Suprapubic skin (tissue), 4 donors: ENCODE data around the gene ZBTB48. TPM values are rescaled to one million over a fixed set of nuclear protein-coding genes. Genes with fewer than 3 reads are reported as not detected.
"Not testable (repeated sequence)": the region's sequence is repeated elsewhere in the genome, so short reads cannot be mapped to it uniquely, and the experiment has no call there.

ENCODE experiments used
- DNase-seq, 2 donors: peaks; one replicate each; pipeline ENCODE4 v3.0.0-alpha.2; 2019; ENCODE audit warnings: low spot score in 2 of 2
- H3K27ac ChIP-seq: fragments of 200-600 bp; sonication (generic); one replicate; pipeline ENCODE4 v1.5.1; 2019
- H3K27me3 ChIP-seq: fragments of 200-600 bp; sonication (generic); one replicate; pipeline ENCODE4 v1.5.1; 2019
- H3K36me3 ChIP-seq: fragments of 200-600 bp; sonication (generic); one replicate; pipeline ENCODE4 v1.5.1; 2019
- H3K4me1 ChIP-seq: fragments of 200-600 bp; sonication (generic); one replicate; pipeline ENCODE4 v1.5.1; 2019
- H3K4me3 ChIP-seq: fragments of 200-600 bp; sonication (generic); one replicate; pipeline ENCODE4 v1.5.1; 2019; ENCODE audit warnings: mild to moderate bottlenecking
- H3K9me3 ChIP-seq: fragments of 200-600 bp; sonication (generic); one replicate; pipeline ENCODE4 v1.5.1; 2019
- EP300 ChIP-seq: sonication (generic); formaldehyde crosslinking; IDR thresholded peaks from one replicate; pipeline ENCODE4 v1.6.1; 2017; ENCODE audit warnings: antibody characterized with exemption
- POLR2A ChIP-seq, 2 donors: fragments of 450-650 bp; IDR thresholded peaks; one replicate each; pipeline ENCODE4 v1.6.1; 2017; ENCODE audit warnings: antibody characterized with exemption in 2 of 2, mild to moderate bottlenecking in 2 of 2, moderate library complexity in 2 of 2
- POLR2AphosphoS5 ChIP-seq, 3 donors: sonication (generic); formaldehyde crosslinking; IDR thresholded peaks; one replicate each; pipeline ENCODE4 v1.6.1; 2017; ENCODE audit warnings: antibody characterized with exemption in 3 of 3
- WGBS: methylation state at CpG from one replicate; pipeline ENCODE4 v1.1.5; 2018; 5-methylcytosine and 5-hydroxymethylcytosine counted together
- total RNA-seq, 4 donors: library from RNA; depleted of rRNA; stranded (reverse); fragments of >200 nt; gene quantifications; one replicate each; pipeline ENCODE4 v1.1.0, GENCODE V29; 2016
- TF ChIP-seq, protein P1 (sequence below), 2 donors: fragments of 200-600 bp in 1 of 2; fragments of 450-650 bp in 1 of 2; sonication (generic) in 1 of 2; IDR thresholded peaks; one replicate each; pipeline ENCODE4 v1.5.1; 2016 to 2019; ENCODE audit warnings: antibody characterized with exemption in 2 of 2, mild to moderate bottlenecking in 1 of 2, moderate library complexity in 1 of 2

ZBTB48 gene
- total RNA-seq, 4 donors from 2014 or later, result 17.8 to 26.7 (median 21.6) TPM

DNA sequence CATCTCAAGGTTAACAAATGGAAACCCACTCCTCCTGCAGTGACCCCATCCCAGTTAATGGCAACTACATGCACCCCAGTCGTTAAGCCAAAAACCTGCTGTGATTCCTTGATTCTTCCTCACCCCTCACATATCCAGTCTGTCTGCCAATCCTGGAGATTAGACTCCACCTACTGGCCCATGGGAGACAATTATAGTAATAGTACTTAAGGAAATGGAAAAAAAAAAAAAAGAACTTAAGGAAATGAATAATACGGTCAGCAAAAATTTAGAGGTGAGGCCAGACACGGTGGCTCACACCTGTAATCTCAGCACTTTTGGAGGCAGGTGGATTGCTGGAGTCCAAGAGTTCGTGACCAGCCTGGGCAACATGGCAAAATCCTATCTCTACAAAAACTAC, 32.5 kb upstream of the ZBTB48 start:
- H3K4me3 ChIP-seq, result no peak overlapping the region
- TF ChIP-seq EP300 (no peak), POLR2A (IDR thresholded peaks at IDR 0.05) (no peak), POLR2AphosphoS5 (IDR thresholded peaks at IDR 0.05) (no peak)
- TF ChIP-seq, protein P1, sequence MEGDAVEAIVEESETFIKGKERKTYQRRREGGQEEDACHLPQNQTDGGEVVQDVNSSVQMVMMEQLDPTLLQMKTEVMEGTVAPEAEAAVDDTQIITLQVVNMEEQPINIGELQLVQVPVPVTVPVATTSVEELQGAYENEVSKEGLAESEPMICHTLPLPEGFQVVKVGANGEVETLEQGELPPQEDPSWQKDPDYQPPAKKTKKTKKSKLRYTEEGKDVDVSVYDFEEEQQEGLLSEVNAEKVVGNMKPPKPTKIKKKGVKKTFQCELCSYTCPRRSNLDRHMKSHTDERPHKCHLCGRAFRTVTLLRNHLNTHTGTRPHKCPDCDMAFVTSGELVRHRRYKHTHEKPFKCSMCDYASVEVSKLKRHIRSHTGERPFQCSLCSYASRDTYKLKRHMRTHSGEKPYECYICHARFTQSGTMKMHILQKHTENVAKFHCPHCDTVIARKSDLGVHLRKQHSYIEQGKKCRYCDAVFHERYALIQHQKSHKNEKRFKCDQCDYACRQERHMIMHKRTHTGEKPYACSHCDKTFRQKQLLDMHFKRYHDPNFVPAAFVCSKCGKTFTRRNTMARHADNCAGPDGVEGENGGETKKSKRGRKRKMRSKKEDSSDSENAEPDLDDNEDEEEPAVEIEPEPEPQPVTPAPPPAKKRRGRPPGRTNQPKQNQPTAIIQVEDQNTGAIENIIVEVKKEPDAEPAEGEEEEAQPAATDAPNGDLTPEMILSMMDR (IDR thresholded peaks at IDR 0.05), result no peak
- DNase-seq, result no peak
- WGBS, result 52% methylated on average over 4 of the region's 4 CpGs
- H3K9me3 ChIP-seq, result no peaks in the 10 kb centered on the region
- peaks cover 72% of the 10 kb centered on the region for H3K36me3 ChIP-seq
- H3K27ac ChIP-seq, result no peak overlapping the region
- H3K4me1 ChIP-seq, result peaks cover 21% of the 10 kb centered on the region
- no peaks in the 10 kb centered on the region for H3K27me3 ChIP-seq

DNA sequence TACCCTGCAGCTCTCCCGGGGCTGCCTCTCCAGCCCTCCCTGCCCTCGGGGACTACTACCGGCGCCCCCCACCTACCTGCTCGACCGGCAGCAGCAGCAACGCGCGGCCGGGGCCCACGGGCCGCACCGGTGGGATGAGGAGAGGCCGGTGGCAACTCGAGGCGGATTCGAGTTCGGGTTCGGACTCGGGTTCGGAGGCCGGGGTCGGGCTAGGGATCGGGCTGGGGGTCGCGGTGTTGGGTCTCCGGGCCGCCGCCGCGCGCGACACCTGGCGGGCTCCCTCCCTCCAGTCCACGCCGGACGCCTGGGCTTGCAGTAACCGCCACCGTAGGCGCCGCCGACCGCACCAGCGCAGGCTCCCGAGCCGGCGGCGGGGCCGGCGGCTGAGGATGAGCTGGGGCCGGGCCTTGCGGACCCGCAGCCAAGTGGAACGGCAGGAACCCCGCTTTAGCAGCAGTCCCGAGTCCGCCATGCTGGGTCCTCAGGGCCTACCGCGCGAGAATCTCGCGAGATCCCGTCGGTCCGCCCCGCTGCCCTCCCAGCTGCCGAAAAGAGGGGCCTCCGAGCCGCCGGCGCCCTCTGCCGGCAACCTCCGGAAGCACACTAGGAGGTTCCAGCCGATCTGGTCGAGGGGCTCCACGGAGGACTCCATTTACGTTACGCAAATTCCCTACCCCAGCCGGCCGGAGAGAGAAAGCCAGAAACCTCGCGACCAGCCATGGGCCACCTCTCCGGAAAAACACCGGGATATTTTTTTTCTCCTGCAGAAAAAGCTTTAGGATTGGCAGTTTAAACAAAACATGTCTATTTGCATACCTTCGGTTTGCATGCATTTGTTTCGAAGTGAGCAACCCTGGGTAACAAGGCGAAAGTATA, 25.5 kb upstream of the ZBTB48 start, which contains the start of gene NOL9:
Gene NOL9 (minus strand): TSS at position 483 of the 876 bp plus-strand sequence. CDS start 11 bp downstream, at position 472.
- H3K4me1 ChIP-seq, result peaks cover 23% of the 10 kb centered on the region
- DNase-seq, result peak; percentile 95 to 96
- H3K9me3 ChIP-seq, result no peaks in the 10 kb centered on the region
- WGBS, result 2% methylated on average over 23 of the region's 87 CpGs
- H3K4me3 ChIP-seq, result peak within 1 kb of the TSS; percentile 99
- H3K27ac ChIP-seq, result peak within 1 kb of the TSS; percentile 84
- H3K36me3 ChIP-seq, result peaks cover 13% of the 10 kb centered on the region
- no peaks in the 10 kb centered on the region for H3K27me3 ChIP-seq
- TF ChIP-seq POLR2A (IDR thresholded peaks at IDR 0.05) (peak in 1 of 2 donors; percentile 47), POLR2AphosphoS5 (IDR thresholded peaks at IDR 0.05) (peak in 2 of 3 donors; percentile 22 to 82), EP300 (no peak)
- TF ChIP-seq, protein P1 (IDR thresholded peaks at IDR 0.05), result peak; percentile 95 to 99

DNA sequence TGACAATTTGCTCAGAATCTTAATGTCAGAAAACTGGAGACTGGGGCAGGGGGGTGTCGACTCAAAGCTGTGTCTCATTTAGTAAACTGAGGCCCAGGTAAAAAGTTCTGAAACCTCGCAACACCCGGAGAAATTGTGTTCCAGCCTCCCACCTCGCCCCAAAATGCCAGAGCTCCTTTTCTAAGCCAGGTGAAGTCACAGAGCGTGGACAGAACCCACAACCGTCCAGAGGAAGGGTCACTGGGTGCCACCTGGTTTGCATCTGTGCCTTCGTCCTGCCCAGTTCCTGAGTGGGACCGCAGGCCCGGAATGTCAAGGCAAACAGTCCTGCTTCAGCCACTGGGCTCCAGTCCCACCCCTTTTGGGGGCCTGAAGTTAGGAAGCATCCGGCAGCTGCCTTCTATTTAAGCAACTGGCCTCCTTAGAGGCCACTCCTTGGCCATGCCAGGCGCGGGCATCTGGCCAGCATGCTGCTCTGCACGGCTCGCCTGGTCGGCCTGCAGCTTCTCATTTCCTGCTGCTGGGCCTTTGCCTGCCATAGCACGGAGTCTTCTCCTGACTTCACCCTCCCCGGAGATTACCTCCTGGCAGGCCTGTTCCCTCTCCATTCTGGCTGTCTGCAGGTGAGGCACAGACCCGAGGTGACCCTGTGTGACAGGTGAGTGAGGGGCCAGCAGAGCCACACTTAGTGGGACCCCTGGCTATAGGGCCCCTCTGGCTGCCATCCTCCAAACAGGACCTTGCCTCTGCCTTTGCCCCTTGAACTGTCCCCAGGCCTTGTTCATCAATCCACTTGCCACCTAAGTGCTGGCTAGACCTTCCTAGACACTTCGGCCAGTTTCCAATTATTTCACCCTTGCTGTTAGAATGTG, 24.7 kb upstream of the ZBTB48 start, which contains the start of gene TAS1R1:
Gene TAS1R1 (plus strand): TSS at position 401 of the 872 bp plus-strand sequence. CDS start 67 bp downstream, at position 468.
- TF ChIP-seq EP300, result no peak
- TF ChIP-seq, protein P1 (IDR thresholded peaks at IDR 0.05), result no peak
- TF ChIP-seq POLR2A (IDR thresholded peaks at IDR 0.05), result no peak
- TF ChIP-seq POLR2AphosphoS5 (IDR thresholded peaks at IDR 0.05), result no peak
- peak within 1 kb of the TSS; percentile 99 for H3K4me3 ChIP-seq
- peaks cover 4% of the 10 kb centered on the region for H3K36me3 ChIP-seq
- H3K27me3 ChIP-seq, result no peaks in the 10 kb centered on the region
- peaks cover 23% of the 10 kb centered on the region for H3K4me1 ChIP-seq
- peak within 1 kb of the TSS; percentile 84 for H3K27ac ChIP-seq
- DNase-seq, result peak in 1 of 2 donors; percentile 71
- H3K9me3 ChIP-seq, result no peaks in the 10 kb centered on the region
- 59% methylated on average over 16 of the region's 19 CpGs for WGBS

DNA sequence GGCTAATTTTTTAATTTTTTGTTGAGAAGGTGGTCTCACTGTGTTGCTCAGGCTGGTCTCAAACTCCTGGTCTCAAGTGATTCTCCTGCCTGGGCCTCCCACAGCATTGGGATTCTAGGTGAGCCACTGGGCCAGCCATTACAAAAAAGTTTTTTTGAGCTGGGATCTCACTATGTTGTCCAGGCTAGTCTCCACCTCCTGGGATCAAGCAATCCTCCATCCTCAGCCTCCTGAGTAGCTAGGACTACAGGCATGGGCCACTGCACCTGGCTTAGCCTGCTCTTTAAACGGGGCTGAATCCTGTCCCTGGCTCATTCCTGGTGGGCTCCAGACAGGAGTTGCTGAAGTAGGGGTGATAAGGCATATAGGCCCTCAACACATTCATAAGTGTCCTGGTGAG, 22.2 kb upstream of the ZBTB48 start:
- peaks cover 19% of the 10 kb centered on the region for H3K4me1 ChIP-seq
- H3K27me3 ChIP-seq, result no peaks in the 10 kb centered on the region
- H3K4me3 ChIP-seq, result no peak overlapping the region
- TF ChIP-seq, protein P1 (IDR thresholded peaks at IDR 0.05), result no peak
- no peak for TF ChIP-seq EP300
- no peak for TF ChIP-seq POLR2AphosphoS5 (IDR thresholded peaks at IDR 0.05)
- no peak for TF ChIP-seq POLR2A (IDR thresholded peaks at IDR 0.05)
- 83% methylated on average over 1 of the region's 1 CpG for WGBS
- H3K9me3 ChIP-seq, result no peaks in the 10 kb centered on the region
- no peak overlapping the region for H3K27ac ChIP-seq
- no peak for DNase-seq
- H3K36me3 ChIP-seq, result no peaks in the 10 kb centered on the region

DNA sequence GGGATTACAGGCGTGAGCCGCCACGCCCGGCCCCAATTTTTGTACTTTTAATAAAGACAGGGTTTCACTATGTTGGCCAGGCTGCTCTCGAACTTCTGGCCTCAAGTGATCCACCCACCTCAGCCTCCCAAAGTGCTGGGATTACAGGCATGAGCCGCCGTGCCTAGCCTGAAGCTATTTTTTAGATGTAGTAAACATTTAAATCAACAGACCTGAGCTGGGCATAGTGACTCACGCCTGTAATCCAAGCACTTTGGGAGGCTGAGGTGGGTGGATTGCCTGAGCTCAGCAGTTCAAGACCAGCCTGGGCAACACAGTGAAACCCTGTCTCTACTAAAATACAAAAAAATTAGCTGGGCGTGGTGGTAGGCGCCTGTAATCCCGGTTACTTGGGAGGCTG, 20.6 kb upstream of the ZBTB48 start:
- H3K36me3 ChIP-seq, H3K27me3 ChIP-seq, DNase-seq, H3K27ac ChIP-seq, H3K9me3 ChIP-seq, H3K4me1 ChIP-seq, H3K4me3 ChIP-seq: not testable (repeated sequence)
- 78% methylated on average over 11 of the region's 11 CpGs for WGBS
